Iris pigment epithelial cell (primary cell): Measurements from ENCODE around the gene LRRC37A2.
"Not testable (repeated sequence)": the region's sequence is repeated elsewhere in the genome, so short reads cannot be mapped to it uniquely, and the experiment has no call there.

Source experiments
- DNase-seq: peaks from one replicate; pipeline ENCODE4 v3.0.0-alpha.2; 2011; ENCODE audit warnings: low read depth

The LRRC37A2 gene

DNA sequence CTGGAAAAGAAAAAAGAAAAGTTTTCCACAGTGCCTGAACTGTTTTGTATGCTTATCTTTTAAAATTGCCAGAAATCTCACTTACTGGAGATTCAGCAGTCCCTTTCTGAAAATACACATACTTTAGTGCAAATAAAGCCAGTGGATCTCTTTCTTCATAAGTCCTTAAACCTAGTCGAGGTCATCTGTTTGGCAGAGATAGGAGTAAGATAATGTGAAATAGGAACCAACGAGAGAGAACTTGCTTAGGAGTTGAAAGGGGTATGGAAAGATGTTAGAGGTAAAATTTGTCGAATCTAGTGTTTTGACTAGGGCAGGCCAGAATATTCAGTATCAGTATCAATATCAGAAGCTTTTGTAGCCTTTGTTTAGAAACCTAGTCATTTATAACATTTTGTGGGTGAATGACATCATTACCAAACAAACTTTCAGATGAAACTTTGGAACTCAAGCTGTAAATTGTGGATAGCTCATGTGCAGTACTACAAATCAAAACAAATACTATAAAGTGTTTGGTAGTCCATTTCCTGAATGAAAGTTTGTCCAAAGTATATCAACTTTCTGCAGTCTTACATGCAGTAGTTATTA lies 86.2 kb downstream of the LRRC37A2 start:
- not testable (repeated sequence) for DNase-seq

DNA sequence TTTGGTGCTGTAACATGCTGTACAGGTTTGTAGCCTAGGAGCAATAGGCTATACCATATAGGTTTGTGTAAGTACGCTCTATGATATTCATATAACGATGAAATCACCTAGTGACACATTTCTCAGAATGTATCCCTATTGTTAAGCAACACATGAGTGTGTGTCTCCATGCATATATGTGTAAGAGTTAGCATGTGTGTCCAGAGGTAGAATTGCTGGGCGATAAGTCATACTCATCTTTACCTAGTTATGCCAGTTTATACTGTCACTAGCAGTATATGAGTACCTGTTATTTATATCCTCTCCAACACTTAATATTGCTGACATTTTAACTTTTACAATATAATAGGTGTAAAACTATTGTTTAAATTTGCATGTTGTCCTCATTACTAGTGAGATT lies 88.5 kb downstream of the LRRC37A2 start:
- DNase-seq, result not testable (repeated sequence)

DNA sequence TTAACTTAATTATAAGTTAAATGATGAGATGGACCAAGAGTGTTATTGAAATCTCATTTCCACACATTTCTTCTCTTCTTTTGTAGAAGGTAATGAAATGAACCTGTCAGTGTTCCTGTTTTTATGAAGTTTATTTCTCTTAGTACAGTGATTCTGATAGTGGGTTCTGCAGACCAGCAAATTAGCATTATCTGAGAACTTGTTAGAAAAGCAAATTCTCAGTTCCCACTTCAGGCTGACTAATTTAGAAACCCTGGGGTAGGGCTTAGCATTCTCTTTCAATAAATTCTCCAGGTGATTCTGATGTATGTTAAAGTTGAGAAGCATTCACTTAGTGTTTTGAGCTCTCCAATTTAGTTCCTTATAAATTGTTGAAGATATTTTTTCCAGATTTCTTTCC lies 90.9 kb downstream of the LRRC37A2 start:
- not testable (repeated sequence) for DNase-seq
